Kidney epithelial cell (primary cell): ENCODE data around the gene EXOC3L1. TPM values are rescaled to one million over a fixed set of nuclear protein-coding genes. Genes with fewer than 3 reads are reported as not detected.

Source experiments
- DNase-seq: peaks from one replicate; pipeline ENCODE4 v3.0.0-alpha.2; 2010; ENCODE audit warnings: low read depth
- H3K27me3 ChIP-seq: 2 replicates; pipeline ENCODE4 v1.6.0; 2011; ENCODE audit warnings: low read length; ENCODE audit not compliant: control insufficient read depth, insufficient read depth
- H3K36me3 ChIP-seq: 2 replicates; pipeline ENCODE4 v1.5.1; 2011; ENCODE audit warnings: low read length; ENCODE audit not compliant: control insufficient read depth, insufficient read depth
- H3K4me3 ChIP-seq: 2 replicates; pipeline ENCODE4 v1.5.1; 2011; ENCODE audit warnings: low read depth, mild to moderate bottlenecking, control low read depth, low read length
- CTCF ChIP-seq: IDR thresholded peaks from 2 replicates; pipeline ENCODE4 v1.5.1; 2011; ENCODE audit warnings: mild to moderate bottlenecking, moderate library complexity, low read length, control low read depth, inconsistent platforms; ENCODE audit not compliant: insufficient read depth, poor library complexity, severe bottlenecking
- total RNA-seq: library from RNA; depleted of rRNA; stranded (reverse); fragments of >200 nt; gene quantifications from 2 replicates; pipeline ENCODE4 v1.2.3, GENCODE V29; 2015

The EXOC3L1 gene
- total RNA-seq, 1 donor from 2014 or later = 0.25 TPM

- Histone ChIP-seq H3K4me3 (no peak overlapping the region), H3K36me3 (peaks cover 4% of the 10 kb centered on the region), H3K27me3 (no peaks in the 10 kb centered on the region)
- no peak for DNase-seq
- no peak for TF ChIP-seq CTCF
Observed at GRCh38 chr16:67228905-67229304, 39.0 kb upstream of the EXOC3L1 start.

- no peak for TF ChIP-seq CTCF
- Histone ChIP-seq H3K36me3 (peaks cover 4% of the 10 kb centered on the region), H3K4me3 (peak overlapping the region; percentile 99), H3K27me3 (no peaks in the 10 kb centered on the region)
- no peak for DNase-seq
Observed at GRCh38 chr16:67228034-67228785, 38.3 kb upstream of the EXOC3L1 start.

GRCh38 chr16:67227567-67227921 lies 37.6 kb upstream of the EXOC3L1 start:
- peaks cover 4% of the 10 kb centered on the region for H3K36me3 ChIP-seq
- peak overlapping the region; percentile 99 for H3K4me3 ChIP-seq
- TF ChIP-seq CTCF = no peak
- DNase-seq = no peak
- no peaks in the 10 kb centered on the region for H3K27me3 ChIP-seq

- DNase-seq = peak; percentile 93
- no peaks in the 10 kb centered on the region for H3K27me3 ChIP-seq
- TF ChIP-seq CTCF = peak; percentile 2
Observed at GRCh38 chr16:67226804-67227566, 37.0 kb upstream of the EXOC3L1 start, which contains the start of gene TMEM208. Gene TMEM208 (plus strand): TSS chr16:67227130. CDS start chr16:67227219, 89 bp downstream.

GRCh38 chr16:67226295-67226803 lies 36.4 kb upstream of the EXOC3L1 start:
- peaks cover 1% of the 10 kb centered on the region for H3K36me3 ChIP-seq
- TF ChIP-seq CTCF = no peak
- no peak for DNase-seq
- peak overlapping the region; percentile 99 for H3K4me3 ChIP-seq
- no peaks in the 10 kb centered on the region for H3K27me3 ChIP-seq

More at GRCh38 chr16:67226804-67227566, 37.0 kb upstream of the EXOC3L1 start, which contains the start of gene TMEM208:
- Histone ChIP-seq H3K4me3 (peak within 1 kb of the TSS; percentile 99), H3K36me3 (peaks cover 4% of the 10 kb centered on the region)
